HCT116 (cell line): Measurements from ENCODE around the gene MRPL39.

Experiments used
- CEBPB ChIP-seq: IDR thresholded peaks from 2 replicates; pipeline ENCODE4 v1.6.1; 2012; ENCODE audit warnings: low read depth
- EGR1 ChIP-seq: IDR thresholded peaks from 2 replicates; pipeline ENCODE4 v1.6.1; 2012; ENCODE audit warnings: low read depth
- EZH2 ChIP-seq: fragments of 200-600 bp; sonication (generic); IDR thresholded peaks from 2 replicates; pipeline ENCODE4 v1.6.1; 2017; ENCODE audit warnings: antibody characterized with exemption, mixed run types
- EZH2phosphoT487 ChIP-seq: fragments of 200-600 bp; IDR thresholded peaks from 2 replicates; pipeline ENCODE4 v1.6.1; 2018; ENCODE audit warnings: antibody characterized with exemption, borderline replicate concordance
- FOSL1 ChIP-seq: IDR thresholded peaks from 2 replicates; pipeline ENCODE4 v1.6.1; 2012; ENCODE audit warnings: low read depth
- POLR2A ChIP-seq: IDR thresholded peaks from 2 replicates; pipeline ENCODE4 v1.7.0; 2011; ENCODE audit warnings: borderline replicate concordance; ENCODE audit not compliant: insufficient read depth, insufficient read length; ENCODE audit errors: extremely low read depth
- POLR2AphosphoS5 ChIP-seq: IDR thresholded peaks from 2 replicates; pipeline ENCODE4 v1.6.1; 2011; ENCODE audit warnings: mild to moderate bottlenecking, low read depth, low read length, moderate library complexity
- RAD21 ChIP-seq: IDR thresholded peaks from 2 replicates; pipeline ENCODE4 v1.6.1; 2012; ENCODE audit warnings: low read depth, mild to moderate bottlenecking
- SIN3A ChIP-seq: IDR thresholded peaks from 2 replicates; pipeline ENCODE4 v1.6.1; 2012; ENCODE audit warnings: low read depth
- YY1 ChIP-seq: IDR thresholded peaks from 2 replicates; pipeline ENCODE4 v1.6.1; 2011; ENCODE audit warnings: low read length, low read depth, moderate library complexity, mild to moderate bottlenecking; ENCODE audit not compliant: insufficient replicate concordance; ENCODE audit errors: extremely low read depth
- TF ChIP-seq, protein P1 (sequence below), 3 experiments: fragments of 200-600 bp in 1 of 3; sonication (generic) in 1 of 3; IDR thresholded peaks in 2 of 3; conservative IDR thresholded peaks in 1 of 3; 2 replicates each; pipeline ENCODE4 v1.5.1; 2012 to 2017; ENCODE audit warnings: low read depth in 2 of 3, low read length in 2 of 3, antibody characterized with exemption in 1 of 3, borderline replicate concordance in 1 of 3, control low read depth in 1 of 3, mild to moderate bottlenecking in 1 of 3, mixed read lengths in 1 of 3, mixed run types in 1 of 3, moderate library complexity in 1 of 3; ENCODE audit not compliant: insufficient read depth in 1 of 3
- TF ChIP-seq, protein P2 (sequence below): IDR thresholded peaks from 2 replicates; pipeline ENCODE4 v1.6.1; 2012

DNA sequence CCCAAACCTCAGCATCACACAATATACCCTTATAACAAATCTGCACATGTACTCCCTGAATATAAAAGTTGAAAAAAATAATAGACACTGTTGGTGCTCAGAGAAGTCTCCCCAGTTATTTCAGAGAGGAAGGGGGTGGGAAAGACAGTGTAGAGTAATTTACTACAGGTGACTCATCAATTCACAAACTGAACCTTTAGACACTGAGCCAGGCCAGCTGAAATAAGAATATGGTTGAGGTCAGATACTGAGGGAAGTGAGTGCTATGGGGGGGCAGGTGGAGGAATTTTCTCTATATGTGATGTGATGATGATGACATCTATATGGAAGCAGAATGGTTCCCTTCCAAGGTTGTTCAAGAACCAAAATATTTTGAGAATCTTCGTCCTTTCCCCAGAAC, 50.1 kb downstream of the MRPL39 start:
- TF ChIP-seq POLR2A (no peak), CEBPB (no peak), RAD21 (no peak), EZH2 (no peak), EZH2phosphoT487 (no peak), SIN3A (no peak), POLR2AphosphoS5 (no peak), FOSL1 (no peak), YY1 (no peak), EGR1 (no peak)
- TF ChIP-seq, protein P1, sequence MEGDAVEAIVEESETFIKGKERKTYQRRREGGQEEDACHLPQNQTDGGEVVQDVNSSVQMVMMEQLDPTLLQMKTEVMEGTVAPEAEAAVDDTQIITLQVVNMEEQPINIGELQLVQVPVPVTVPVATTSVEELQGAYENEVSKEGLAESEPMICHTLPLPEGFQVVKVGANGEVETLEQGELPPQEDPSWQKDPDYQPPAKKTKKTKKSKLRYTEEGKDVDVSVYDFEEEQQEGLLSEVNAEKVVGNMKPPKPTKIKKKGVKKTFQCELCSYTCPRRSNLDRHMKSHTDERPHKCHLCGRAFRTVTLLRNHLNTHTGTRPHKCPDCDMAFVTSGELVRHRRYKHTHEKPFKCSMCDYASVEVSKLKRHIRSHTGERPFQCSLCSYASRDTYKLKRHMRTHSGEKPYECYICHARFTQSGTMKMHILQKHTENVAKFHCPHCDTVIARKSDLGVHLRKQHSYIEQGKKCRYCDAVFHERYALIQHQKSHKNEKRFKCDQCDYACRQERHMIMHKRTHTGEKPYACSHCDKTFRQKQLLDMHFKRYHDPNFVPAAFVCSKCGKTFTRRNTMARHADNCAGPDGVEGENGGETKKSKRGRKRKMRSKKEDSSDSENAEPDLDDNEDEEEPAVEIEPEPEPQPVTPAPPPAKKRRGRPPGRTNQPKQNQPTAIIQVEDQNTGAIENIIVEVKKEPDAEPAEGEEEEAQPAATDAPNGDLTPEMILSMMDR (IDR thresholded peaks at IDR 0.05 in 2 of 3, conservative IDR thresholded peaks at IDR 0.05 in 1 of 3; ENCODE audit: borderline replicate concordance in 1 of 3, insufficient read depth in 1 of 3, low read depth in 2 of 3, low read length in 2 of 3), result no peak
- TF ChIP-seq, protein P2, sequence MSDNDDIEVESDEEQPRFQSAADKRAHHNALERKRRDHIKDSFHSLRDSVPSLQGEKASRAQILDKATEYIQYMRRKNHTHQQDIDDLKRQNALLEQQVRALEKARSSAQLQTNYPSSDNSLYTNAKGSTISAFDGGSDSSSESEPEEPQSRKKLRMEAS, result no peak
